ENCODE results near the gene NEK2. TPM values are rescaled to one million over a fixed set of nuclear protein-coding genes. Genes with fewer than 3 reads are reported as not detected.

Gene NEK2
- total and polyA plus RNA-seq, 2 of the 13 experiments (the other 11 are each of a cell fraction or from before 2014, with no cell fraction given), result 10.9 to 40.8 TPM

DNA sequence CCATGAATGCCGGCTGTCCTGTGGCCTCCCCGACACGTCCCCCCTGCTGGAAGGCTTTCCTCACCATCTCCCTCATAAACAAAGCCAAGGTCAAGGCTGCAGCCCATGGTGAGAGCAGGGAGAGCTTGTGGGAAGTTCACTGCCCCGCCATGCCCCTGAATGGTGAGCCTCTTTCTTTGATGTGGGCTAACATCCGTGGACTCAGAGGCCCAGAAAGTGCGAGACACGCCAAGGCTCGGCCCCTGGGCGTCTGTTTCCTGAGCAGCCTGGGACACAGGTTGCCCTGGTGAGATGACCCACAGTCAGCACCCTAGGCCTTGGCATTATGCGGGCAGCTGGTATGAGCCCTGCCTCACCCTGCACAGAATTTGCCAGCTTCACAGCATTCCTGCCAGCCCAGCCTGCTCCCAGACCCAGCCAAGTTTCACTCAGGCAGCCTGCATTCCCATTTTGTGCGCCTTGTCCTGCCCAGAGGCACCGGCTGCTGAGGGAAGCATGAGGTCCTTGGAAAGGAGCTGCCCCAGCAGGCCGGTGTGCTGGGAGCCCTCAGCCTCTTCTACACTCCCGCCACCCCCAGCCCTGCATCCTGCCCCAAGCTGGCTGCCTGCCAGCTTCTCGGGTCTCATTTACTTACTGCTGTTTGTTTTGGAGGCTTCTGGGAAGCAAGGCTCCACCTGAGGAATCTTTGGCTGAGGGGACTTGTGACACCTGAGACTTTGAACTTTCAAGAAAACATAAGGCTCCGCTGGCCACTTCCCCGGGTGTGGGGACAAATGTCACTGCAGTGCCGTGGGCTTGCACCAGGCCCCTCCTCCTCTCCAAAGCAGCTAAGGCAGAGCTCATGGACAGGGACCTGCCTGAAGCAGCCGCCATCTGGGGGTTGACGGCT lies 31.9 kb downstream of the NEK2 start (continued):
- TF ChIP-seq SRSF1 (optimal IDR thresholded peaks at IDR 0.05; ENCODE audit: low read depth, low read length), result no peak
- no peak for TF ChIP-seq PRPF4 (IDR thresholded peaks at IDR 0.05; ENCODE audit: low read depth, low read length, poor library complexity, severe bottlenecking)
- no peak for TF ChIP-seq MTA3 (CRISPR knock-in tag; IDR thresholded peaks at IDR 0.05)
- no peak for TF ChIP-seq FLYWCH1 (CRISPR knock-in tag; IDR thresholded peaks at IDR 0.05)
- no peak for TF ChIP-seq ZNF101 (CRISPR knock-in tag; IDR thresholded peaks at IDR 0.05; ENCODE audit: borderline replicate concordance, low read depth)
- no peak for TF ChIP-seq ZBTB10 (CRISPR knock-in tag; IDR thresholded peaks at IDR 0.05; ENCODE audit: borderline replicate concordance)
- TF ChIP-seq NCOA5 (CRISPR knock-in tag; IDR thresholded peaks at IDR 0.05), result no peak
- no peak for TF ChIP-seq CCAR2 (optimal IDR thresholded peaks at IDR 0.05; ENCODE audit: low read depth, low read length)
- peak; percentile 75; the same call in 1 of the 2 replicates for TF ChIP-seq NR2C2 (CRISPR knock-in tag; IDR thresholded peaks at IDR 0.05; ENCODE audit: borderline replicate concordance)
- peak; percentile 69; the same call in 1 of the 2 replicates for TF ChIP-seq KDM4B (CRISPR knock-in tag; IDR thresholded peaks at IDR 0.05)
- no peak for TF ChIP-seq ZNF326 (CRISPR knock-in tag; IDR thresholded peaks at IDR 0.05; ENCODE audit: borderline replicate concordance)
- peak; percentile 92 for TF ChIP-seq NR2F6 (IDR thresholded peaks at IDR 0.05)
- peak; percentile 97 for TF ChIP-seq NR2F6 (CRISPR knock-in tag; IDR thresholded peaks at IDR 0.05)
- no peak for TF ChIP-seq XBP1 (CRISPR knock-in tag; IDR thresholded peaks at IDR 0.05)
- TF ChIP-seq SRSF4 (IDR thresholded peaks at IDR 0.05; ENCODE audit: low read depth, low read length, poor library complexity, severe bottlenecking), result no peak
- TF ChIP-seq LCORL (IDR thresholded peaks at IDR 0.05), result no peak
- peak; percentile 77 for TF ChIP-seq LCORL (CRISPR knock-in tag; IDR thresholded peaks at IDR 0.05)
- TF ChIP-seq KMT2B (CRISPR knock-in tag; IDR thresholded peaks at IDR 0.05), result peak; percentile 60
- TF ChIP-seq YEATS4 (CRISPR knock-in tag; IDR thresholded peaks at IDR 0.05; ENCODE audit: borderline replicate concordance), result no peak
- TF ChIP-seq ZUFSP (CRISPR knock-in tag; IDR thresholded peaks at IDR 0.05; ENCODE audit: borderline replicate concordance), result no peak
- TF ChIP-seq MAFG (CRISPR knock-in tag; IDR thresholded peaks at IDR 0.05), result no peak
- peak in 1 of 2 experiments; percentile 87; a peak in 1 of 4 replicates for TF ChIP-seq KLF16 (CRISPR knock-in tag; IDR thresholded peaks at IDR 0.05)
- TF ChIP-seq ZNF343 (CRISPR knock-in tag; IDR thresholded peaks at IDR 0.05), result no peak

All from HepG2 (cell line).